Hepatocyte (in vitro differentiated cells): ENCODE data around the gene BBIP1.

ENCODE experiments used
- CTCF ChIP-seq: fragments of 200-600 bp; sonication (generic); IDR thresholded peaks from 2 replicates; pipeline ENCODE4 v1.5.1; 2016; ENCODE audit warnings: antibody characterized with exemption, mild to moderate bottlenecking; ENCODE audit not compliant: poor library complexity
- EZH2phosphoT487 ChIP-seq: fragments of 200-600 bp; sonication (generic); IDR thresholded peaks from one replicate; pipeline ENCODE4 v1.6.1; 2018; ENCODE audit warnings: antibody characterized with exemption, mild to moderate bottlenecking, low read depth, moderate library complexity; ENCODE audit not compliant: unreplicated experiment, severe bottlenecking

GRCh38 chr10:110897184-110897583, 21.8 kb downstream of the BBIP1 start:
- TF ChIP-seq CTCF (no peak), EZH2phosphoT487 (no peak)
